T-helper 9 cell (primary cell): ENCODE measurements around the gene KLK2.

Experiments
- DNase-seq: peaks from one replicate; pipeline ENCODE4 v3.0.0-alpha.2; 2020
- total RNA-seq, 2 donors: gene quantifications; one replicate each; lab custom pipeline; 2026; lab: John Stamatoyannopoulos, UW

The KLK2 gene
- 0 reads per million in 2 donors for total RNA-seq

- no peak for DNase-seq
These were observed at the start of gene KLK2 for GRCh38 chr19:50873056-50873455. Gene KLK2 (plus strand): TSS chr19:50873439. CDS start chr19:50873474, 35 bp downstream.

- DNase-seq: no peak
These were observed 46.6 kb upstream of the KLK2 start for GRCh38 chr19:50826492-50827240.

- DNase-seq: no peak
These were observed 45.8 kb upstream of the KLK2 start for GRCh38 chr19:50827476-50827875.

GRCh38 chr19:50829801-50830200, 43.4 kb upstream of the KLK2 start:
- no peak for DNase-seq

- no peak for DNase-seq
These were observed 42.8 kb upstream of the KLK2 start for GRCh38 chr19:50830266-50831025.

- no peak for DNase-seq
These were observed 42.2 kb upstream of the KLK2 start for GRCh38 chr19:50831026-50831396.

GRCh38 chr19:50832666-50833065, 40.6 kb upstream of the KLK2 start:
- DNase-seq: no peak

- DNase-seq: no peak
These were observed 40.0 kb upstream of the KLK2 start, which contains the start of gene KLK15 for GRCh38 chr19:50833117-50833801. Gene KLK15 (minus strand): TSS chr19:50833574. CDS start chr19:50831492, 2,082 bp downstream.

- no peak for DNase-seq
These were observed 39.5 kb upstream of the KLK2 start for GRCh38 chr19:50833802-50834167.

GRCh38 chr19:50835103-50835784, 38.0 kb upstream of the KLK2 start:
- DNase-seq: no peak

GRCh38 chr19:50835785-50836542, 37.3 kb upstream of the KLK2 start:
- peak; percentile 38 for DNase-seq

- no peak for DNase-seq
These were observed 36.6 kb upstream of the KLK2 start for GRCh38 chr19:50836543-50837195.

GRCh38 chr19:50837300-50837699, 35.9 kb upstream of the KLK2 start:
- DNase-seq: no peak

- DNase-seq: no peak
These were observed 35.0 kb upstream of the KLK2 start for GRCh38 chr19:50838239-50838638.

- DNase-seq: no peak
These were observed 33.3 kb upstream of the KLK2 start for GRCh38 chr19:50839712-50840655.

GRCh38 chr19:50842130-50842529, 31.1 kb upstream of the KLK2 start:
- no peak for DNase-seq

- no peak for DNase-seq
These were observed 30.0 kb upstream of the KLK2 start for GRCh38 chr19:50843205-50843604.

GRCh38 chr19:50843701-50844221, 29.5 kb upstream of the KLK2 start:
- no peak for DNase-seq

GRCh38 chr19:50844296-50844935, 28.8 kb upstream of the KLK2 start:
- no peak for DNase-seq

GRCh38 chr19:50850738-50851137, 22.5 kb upstream of the KLK2 start:
- DNase-seq: no peak
